GM23248 (cell line): Measurements from ENCODE around the gene PRICKLE2. TPM values are rescaled to one million over a fixed set of nuclear protein-coding genes. Genes with fewer than 3 reads are reported as not detected.
A peak's percentile ranks its signal among the peaks of the same experiment; 100 is the strongest.

Experiments used
- DNase-seq: peaks from one replicate; pipeline ENCODE4 v3.0.0-alpha.2; 2015
- H2AFZ ChIP-seq: fragments of 200-600 bp; sonication (generic); 2 replicates; pipeline ENCODE4 v1.6.1; 2016; ENCODE audit warnings: antibody characterized with exemption
- H3F3A ChIP-seq: fragments of 200-600 bp; sonication (generic); 2 replicates; pipeline ENCODE4 v1.6.1; 2016; ENCODE audit warnings: mild to moderate bottlenecking, antibody characterized with exemption, mixed run types; ENCODE audit not compliant: insufficient read depth
- H3K27ac ChIP-seq: fragments of 200-600 bp; sonication (generic); 2 replicates; pipeline ENCODE4 v1.5.1; 2016; ENCODE audit warnings: mild to moderate bottlenecking
- H3K27me3 ChIP-seq: fragments of 200-600 bp; sonication (generic); replicated peaks from 2 replicates; pipeline ENCODE4 v1.6.1; 2016; ENCODE audit warnings: mild to moderate bottlenecking; ENCODE audit not compliant: insufficient read depth
- H3K36me3 ChIP-seq: fragments of 200-600 bp; sonication (generic); 2 replicates; pipeline ENCODE4 v1.6.1; 2016; ENCODE audit warnings: low read depth, mild to moderate bottlenecking
- H3K4me1 ChIP-seq: fragments of 200-600 bp; sonication (generic); 2 replicates; pipeline ENCODE4 v1.6.1; 2016; ENCODE audit warnings: mild to moderate bottlenecking; ENCODE audit not compliant: insufficient read depth
- H3K4me2 ChIP-seq: fragments of 200-600 bp; sonication (generic); one replicate; pipeline ENCODE4 v1.6.1; 2016; ENCODE audit warnings: mild to moderate bottlenecking; ENCODE audit not compliant: unreplicated experiment
- H3K4me3 ChIP-seq: fragments of 200-600 bp; sonication (generic); 2 replicates; pipeline ENCODE4 v1.5.1; 2016; ENCODE audit warnings: mild to moderate bottlenecking
- H3K79me2 ChIP-seq: fragments of 200-600 bp; sonication (generic); 2 replicates; pipeline ENCODE4 v1.6.1; 2016; ENCODE audit warnings: mild to moderate bottlenecking; ENCODE audit not compliant: insufficient read depth
- H3K9ac ChIP-seq: fragments of 200-600 bp; sonication (generic); 2 replicates; pipeline ENCODE4 v1.6.1; 2016; ENCODE audit warnings: mild to moderate bottlenecking
- H3K9me2 ChIP-seq: fragments of 200-600 bp; sonication (generic); 2 replicates; pipeline ENCODE4 v1.6.1; 2016; ENCODE audit warnings: mixed run types, mild to moderate bottlenecking, moderate library complexity; ENCODE audit not compliant: insufficient read depth
- H3K9me3 ChIP-seq: fragments of 200-600 bp; sonication (generic); one replicate; pipeline ENCODE4 v1.6.1; 2017; ENCODE audit warnings: low read depth
- H4K20me1 ChIP-seq: fragments of 200-600 bp; sonication (generic); 2 replicates; pipeline ENCODE4 v1.6.0; 2016; ENCODE audit not compliant: insufficient read depth
- EZH2 ChIP-seq: fragments of 200-600 bp; sonication (generic); IDR thresholded peaks from 2 replicates; pipeline ENCODE4 v1.6.1; 2018; ENCODE audit warnings: antibody characterized with exemption, mild to moderate bottlenecking; ENCODE audit not compliant: insufficient read depth, poor library complexity, severe bottlenecking
- EZH2phosphoT487 ChIP-seq: fragments of 200-600 bp; sonication (generic); IDR thresholded peaks from 2 replicates; pipeline ENCODE4 v1.6.1; 2018; ENCODE audit warnings: antibody characterized with exemption, moderate library complexity, mild to moderate bottlenecking, low read depth; ENCODE audit not compliant: insufficient read depth
- WGBS, 2 experiments: methylation state at CpG; one replicate each; pipeline ENCODE4 v1.1.6; 2015 to 2017; ENCODE audit warnings: low lambda C conversion rate in 2 of 2, low coverage in 1 of 2; ENCODE audit errors: missing lambda C conversion rate in 2 of 2; 5-methylcytosine and 5-hydroxymethylcytosine counted together
- in situ Hi-C: fragments of 300-500 bp; cut with MboI; formaldehyde crosslinking; loops from 2 replicates; pipeline ENCODE4 v1.15.0; 2020
- polyA plus RNA-seq: library from polyadenylated mRNA; unstranded; fragments of >200 nt; fragmentation: Nextera tagmentation; extraction: Ambion mirVana; gene quantifications from 2 replicates; pipeline ENCODE4 v1.2.1, GENCODE V29; 2016
- total RNA-seq: library from RNA; depleted of rRNA; stranded (reverse); fragments of >200 nt; shearing (Covaris generic); gene quantifications from 2 replicates; pipeline ENCODE4 v1.2.3, GENCODE V29; 2014

Gene PRICKLE2
- total and polyA plus RNA-seq, 2 experiments from 2014 or later = 7.3 to 19.6 TPM

DNA sequence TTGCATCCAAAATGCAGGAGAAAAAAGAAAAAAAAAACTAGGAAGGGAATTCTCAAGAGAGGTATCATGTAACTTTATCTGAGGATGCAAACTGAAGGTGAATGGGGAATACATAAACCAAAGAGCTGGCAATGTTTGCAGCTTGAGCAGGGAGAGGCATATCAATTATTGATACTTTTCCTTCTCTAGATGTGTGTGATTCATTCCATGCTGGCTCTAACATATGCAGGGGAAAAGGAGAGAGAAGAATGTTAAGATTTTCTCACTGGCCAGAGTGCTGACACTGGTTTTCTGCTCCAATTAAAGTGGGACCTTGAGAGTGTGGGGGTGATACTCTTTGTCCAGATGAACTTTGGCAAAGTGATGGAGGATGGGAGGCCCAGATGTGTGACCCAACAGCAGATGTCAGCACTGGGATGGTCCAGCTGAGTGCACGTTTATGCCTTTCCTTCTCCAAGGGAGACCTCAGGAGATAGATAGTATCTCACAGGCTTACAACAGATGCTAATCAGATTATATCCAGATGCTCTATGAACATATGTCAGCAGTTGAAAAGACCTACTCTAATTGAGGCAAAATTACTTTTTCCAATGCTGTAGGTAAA, 152.0 kb downstream of the PRICKLE2 start:
- Histone ChIP-seq H3F3A (peaks cover 9% of the 10 kb centered on the region; the same call in 1 of the 2 replicates), H3K9me2 (no peaks in the 10 kb centered on the region), H3K36me3 (no peaks in the 10 kb centered on the region), H3K79me2 (no peaks in the 10 kb centered on the region), H3K9ac (no peak overlapping the region), H3K27ac (no peak overlapping the region), H3K9me3 (no peaks in the 10 kb centered on the region), H2AFZ (no peak overlapping the region), H3K4me2 (no peak overlapping the region), H4K20me1 (no peaks in the 10 kb centered on the region), H3K27me3 (no peaks in the 10 kb centered on the region), H3K4me1 (peaks cover 2% of the 10 kb centered on the region; the same call in 1 of the 2 replicates), H3K4me3 (no peak overlapping the region)
- no peak for DNase-seq
- 24 to 39% methylated on average over 1 of the region's 1 CpG for WGBS, 2 experiments
- in situ Hi-C loops = no loop called here
- TF ChIP-seq EZH2phosphoT487 = no peak
- no peak for TF ChIP-seq EZH2

GRCh38 chr3:64072126-64072525, 153.1 kb downstream of the PRICKLE2 start:
- H3K4me1 ChIP-seq = peaks cover 12% of the 10 kb centered on the region
- H3K4me3 ChIP-seq = no peak overlapping the region
- no peak for TF ChIP-seq EZH2phosphoT487
- no peak for TF ChIP-seq EZH2
- H3F3A ChIP-seq = peaks cover 19% of the 10 kb centered on the region; the same call in 1 of the 2 replicates
- H4K20me1 ChIP-seq = no peaks in the 10 kb centered on the region
- H3K4me2 ChIP-seq = no peak overlapping the region
- H3K9me2 ChIP-seq = no peaks in the 10 kb centered on the region
- no peaks in the 10 kb centered on the region for H3K27me3 ChIP-seq
- H3K9ac ChIP-seq = no peak overlapping the region
- H3K79me2 ChIP-seq = no peaks in the 10 kb centered on the region
- 87 to 88% methylated on average over 2 of the region's 2 CpGs for WGBS, 2 experiments
- DNase-seq = no peak
- no peaks in the 10 kb centered on the region for H3K9me3 ChIP-seq
- H3K36me3 ChIP-seq = no peaks in the 10 kb centered on the region
- in situ Hi-C loops = no loop called here
- no peak overlapping the region for H3K27ac ChIP-seq
- no peak overlapping the region for H2AFZ ChIP-seq

GRCh38 chr3:64070704-64071103, 154.6 kb downstream of the PRICKLE2 start:
- no peak overlapping the region for H3K27ac ChIP-seq

DNA sequence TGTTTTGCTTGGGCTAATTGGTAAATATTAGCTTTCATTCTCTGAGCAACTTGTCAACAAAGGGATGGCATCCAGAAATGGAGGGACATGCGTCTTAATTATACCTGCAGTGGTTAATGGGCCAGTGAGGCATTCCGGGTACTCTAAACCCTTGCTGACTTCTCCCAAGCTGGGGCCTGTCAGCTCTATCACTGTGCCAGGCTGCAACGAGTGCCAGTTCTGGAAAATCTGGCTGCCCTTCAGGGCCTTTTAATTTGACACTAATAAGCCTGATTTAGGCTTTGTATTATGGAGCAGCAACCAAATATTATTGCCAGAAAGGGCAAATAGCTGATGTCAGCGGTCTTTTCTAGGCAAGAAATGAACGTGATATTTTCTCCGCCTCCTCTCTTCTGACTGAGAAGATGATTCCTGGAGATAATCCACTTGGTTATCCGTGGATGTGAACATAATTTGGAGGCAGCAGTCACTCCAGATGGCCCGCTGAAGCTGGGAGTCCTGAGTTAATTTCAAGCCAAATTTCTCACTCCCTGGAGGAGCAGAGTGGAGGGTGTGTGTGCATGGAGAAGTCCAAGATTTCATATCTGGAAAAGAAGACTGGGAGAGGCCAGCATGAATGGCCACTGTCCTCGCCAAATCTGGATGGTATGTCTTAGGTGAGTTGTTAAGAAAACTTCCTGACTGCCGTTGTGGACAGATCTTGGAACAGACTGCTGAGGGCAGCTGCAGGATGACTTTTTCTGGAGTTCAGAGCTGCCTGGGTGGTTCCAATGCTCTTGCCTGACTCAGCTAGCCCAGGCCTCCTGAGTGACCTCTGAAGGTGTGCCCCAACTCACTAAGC, 157.5 kb downstream of the PRICKLE2 start:
- TF ChIP-seq EZH2phosphoT487 (no peak), EZH2 (no peak)
- in situ Hi-C loops = no loop called here
- WGBS, 2 experiments = 11 to 15% methylated on average over 10 of the region's 10 CpGs
- Histone ChIP-seq H3K9ac (no peak overlapping the region), H3K9me3 (no peaks in the 10 kb centered on the region), H3K27me3 (no peaks in the 10 kb centered on the region), H3K9me2 (no peaks in the 10 kb centered on the region), H4K20me1 (no peaks in the 10 kb centered on the region), H2AFZ (peak overlapping the region; percentile 65), H3K36me3 (no peaks in the 10 kb centered on the region), H3K4me3 (no peak overlapping the region), H3K4me1 (peaks cover 12% of the 10 kb centered on the region), H3K4me2 (peak overlapping the region; percentile 43), H3K79me2 (no peaks in the 10 kb centered on the region), H3F3A (0 out of 2 replicates have a peak, but pooled peaks cover 12% of the 10 kb centered on the region), H3K27ac (no peak overlapping the region)
- peak; percentile 59 for DNase-seq

More at GRCh38 chr3:64070704-64071103, 154.6 kb downstream of the PRICKLE2 start:
- no peak overlapping the region for H3K4me2 ChIP-seq
- no peaks in the 10 kb centered on the region for H3K27me3 ChIP-seq
- H3K4me1 ChIP-seq = peaks cover 12% of the 10 kb centered on the region
- in situ Hi-C loops = no loop called here
- H3K79me2 ChIP-seq = no peaks in the 10 kb centered on the region
- H3K9me2 ChIP-seq = no peaks in the 10 kb centered on the region
- H4K20me1 ChIP-seq = no peaks in the 10 kb centered on the region
- H3K4me3 ChIP-seq = no peak overlapping the region
- H3K9ac ChIP-seq = no peak overlapping the region
- TF ChIP-seq EZH2phosphoT487 = no peak
- TF ChIP-seq EZH2 = no peak
- peaks cover 19% of the 10 kb centered on the region; the same call in 1 of the 2 replicates for H3F3A ChIP-seq
- no peak overlapping the region for H2AFZ ChIP-seq
- H3K9me3 ChIP-seq = no peaks in the 10 kb centered on the region
- no peaks in the 10 kb centered on the region for H3K36me3 ChIP-seq
- DNase-seq = no peak
